ENCODE measurements around the gene PTPRN2. TPM values are rescaled to one million over a fixed set of nuclear protein-coding genes. Genes with fewer than 3 reads are reported as not detected.

Gene PTPRN2
- total and polyA plus RNA-seq, 9 of the 15 experiments (the other 6 are each of a cell fraction or from before 2014, with no cell fraction given) = not detected

DNA sequence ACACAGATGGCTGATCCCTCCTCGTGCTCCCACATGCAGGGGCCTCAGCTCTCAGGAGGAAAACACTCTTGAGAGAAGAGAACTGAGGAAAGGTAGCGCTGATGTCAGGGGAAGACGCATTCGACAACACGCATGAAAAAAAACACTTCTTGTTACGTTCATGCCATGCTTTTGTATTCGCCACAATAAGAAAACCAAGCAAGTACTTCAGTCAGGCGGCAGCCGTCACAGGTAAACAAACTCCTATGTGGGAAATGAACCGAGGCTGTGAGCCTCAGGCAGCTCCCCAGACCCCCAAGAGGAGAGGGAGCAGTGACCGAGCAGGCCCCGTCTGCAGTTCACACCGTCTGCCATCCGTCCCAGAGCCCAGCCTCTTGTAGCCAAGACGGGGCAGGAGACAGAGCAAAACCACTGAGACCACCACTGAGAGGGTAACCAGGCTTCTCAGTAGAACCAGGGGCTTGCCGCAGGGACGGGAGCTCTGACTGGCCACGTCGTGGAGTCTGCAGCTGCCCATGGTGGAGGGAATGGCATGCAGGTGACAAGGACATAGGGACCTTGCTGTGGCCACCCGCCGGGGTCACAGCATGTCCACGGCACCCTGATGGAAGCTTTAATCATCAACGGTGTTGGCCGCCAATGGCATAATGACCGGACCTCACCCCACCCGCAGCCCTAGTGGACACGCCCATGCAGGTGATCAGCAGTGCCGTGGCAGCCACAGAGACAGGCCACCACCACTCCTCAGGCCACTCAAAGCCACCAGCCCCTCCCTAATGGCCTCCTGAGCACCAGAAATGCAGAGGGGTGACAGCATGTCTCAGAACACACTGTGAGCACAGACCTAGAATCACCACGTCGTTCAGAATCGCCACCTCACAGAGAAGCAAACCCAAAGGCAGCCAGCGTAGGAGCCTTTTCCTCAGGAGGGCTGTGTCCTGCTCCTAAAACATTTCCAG lies 304.3 kb downstream of the PTPRN2 start (continued):
- TF ChIP-seq, protein P1, sequence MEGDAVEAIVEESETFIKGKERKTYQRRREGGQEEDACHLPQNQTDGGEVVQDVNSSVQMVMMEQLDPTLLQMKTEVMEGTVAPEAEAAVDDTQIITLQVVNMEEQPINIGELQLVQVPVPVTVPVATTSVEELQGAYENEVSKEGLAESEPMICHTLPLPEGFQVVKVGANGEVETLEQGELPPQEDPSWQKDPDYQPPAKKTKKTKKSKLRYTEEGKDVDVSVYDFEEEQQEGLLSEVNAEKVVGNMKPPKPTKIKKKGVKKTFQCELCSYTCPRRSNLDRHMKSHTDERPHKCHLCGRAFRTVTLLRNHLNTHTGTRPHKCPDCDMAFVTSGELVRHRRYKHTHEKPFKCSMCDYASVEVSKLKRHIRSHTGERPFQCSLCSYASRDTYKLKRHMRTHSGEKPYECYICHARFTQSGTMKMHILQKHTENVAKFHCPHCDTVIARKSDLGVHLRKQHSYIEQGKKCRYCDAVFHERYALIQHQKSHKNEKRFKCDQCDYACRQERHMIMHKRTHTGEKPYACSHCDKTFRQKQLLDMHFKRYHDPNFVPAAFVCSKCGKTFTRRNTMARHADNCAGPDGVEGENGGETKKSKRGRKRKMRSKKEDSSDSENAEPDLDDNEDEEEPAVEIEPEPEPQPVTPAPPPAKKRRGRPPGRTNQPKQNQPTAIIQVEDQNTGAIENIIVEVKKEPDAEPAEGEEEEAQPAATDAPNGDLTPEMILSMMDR (IDR thresholded peaks at IDR 0.05 in 2 of 3, conservative IDR thresholded peaks at IDR 0.05 in 1 of 3; ENCODE audit: insufficient read depth in 2 of 3, low read depth in 1 of 3, low read length in 3 of 3) = no peak
- no peak for TF ChIP-seq CSDE1 (IDR thresholded peaks at IDR 0.05)

- Histone ChIP-seq H3K27me3 (ENCODE audit: control insufficient read depth in 2 of 2, insufficient read depth in 2 of 2, low read length in 2 of 2) (peaks cover 39 to 67% of the 10 kb centered on the region in 2 experiments), H4K20me1 (replicated peaks; ENCODE audit: control insufficient read depth, insufficient read depth, low read length) (0 out of 2 replicates have a peak, but pooled peaks cover 5% of the 10 kb centered on the region), H3K4me2 (ENCODE audit: insufficient read depth, low read length) (no peak overlapping the region), H2AFZ (ENCODE audit: low read depth, low read length) (no peak overlapping the region), H3K4me1 (replicated peaks in 1 of 2; ENCODE audit: control insufficient read depth in 2 of 2, insufficient read depth in 2 of 2, low read length in 2 of 2) (no peaks in the 10 kb centered on the region), H3K27ac (ENCODE audit: extremely low read depth, low read depth, low read length) (no peak overlapping the region), H3K36me3 (ENCODE audit: control insufficient read depth, insufficient read depth, low read length) (no peaks in the 10 kb centered on the region), H3K79me2 (ENCODE audit: control insufficient read depth, insufficient read depth, low read length) (no peaks in the 10 kb centered on the region), H3K4me3 (no peak overlapping the region), H3K9ac (ENCODE audit: insufficient read depth in 1 of 2, low read depth in 2 of 2, low read length in 2 of 2) (0 out of 4 replicates have a peak overlapping the region, but pooled peaks of 1 of the 2 experiments have one; percentile 1), H3K9me3 (replicated peaks; ENCODE audit: control insufficient read depth, insufficient read depth, low read depth, low read length) (no peaks in the 10 kb centered on the region), H3K9me1 (ENCODE audit: control insufficient read depth, insufficient read depth, low read length) (no peaks in the 10 kb centered on the region)
- DNase-seq (ENCODE audit: extremely low read depth in 1 of 4, low spot score in 3 of 4) (no peak), ATAC-seq (no peak), FAIRE-seq (no peak)
- intact Hi-C loops (cut with micrococcal nuclease) = no loop called here
- no TSS peak for BruUV-seq (replicated peaks)
- CTCF ChIA-PET (ENCODE audit: low intra/inter-chr PET ratio) = no interaction called here
- in situ Hi-C loops (cut with MboI) = no loop called here
- TF ChIP-seq KDM1A (IDR thresholded peaks at IDR 0.05) (no peak), ZNF263 (CRISPR knock-in tag; IDR thresholded peaks at IDR 0.05; ENCODE audit: borderline replicate concordance) (peak; percentile 72)
- WGBS (ENCODE audit: insufficient coverage, low coverage, missing lambda C conversion rate) = 1% methylated on average over 24 of the region's 24 CpGs
- POLR2A ChIA-PET = interaction anchor here (0.6 kb wide), 1 partner anchor 12 kb away, joined by 3 read pairs; no protein-coding TSS in a partner anchor
Observed at GRCh38 chr7:158282461-158283001, 305.1 kb downstream of the PTPRN2 start.
